Tibial artery (tissue), 4 donors: ENCODE measurements around the gene PLGRKT.
"Not testable (repeated sequence)": the region's sequence is repeated elsewhere in the genome, so short reads cannot be mapped to it uniquely, and the experiment has no call there.

Experiments used
- DNase-seq, 2 donors: peaks; one replicate each; pipeline ENCODE4 v3.0.0-alpha.2; 2019
- H3K27ac ChIP-seq, 2 donors: fragments of 200-600 bp; sonication (generic) in 1 of 2; 1 replicate in 1 of 2; 2 replicates in 1 of 2; pipeline ENCODE4 v1.5.1; 2018 to 2019; ENCODE audit warnings: mild to moderate bottlenecking in 1 of 2
- H3K27me3 ChIP-seq, 2 donors: fragments of 200-600 bp; sonication (generic) in 1 of 2; one replicate each; pipeline versions ENCODE4 v1.5.1 to v1.6.0; 2016 to 2019
- H3K36me3 ChIP-seq, 3 donors: fragments of 200-600 bp; sonication (generic) in 2 of 3; one replicate each; pipeline ENCODE4 v1.5.1; 2016 to 2019; ENCODE audit warnings: mild to moderate bottlenecking in 2 of 3
- H3K4me1 ChIP-seq, 4 donors: fragments of 200-600 bp; sonication (generic) in 2 of 4; 1 replicate in 3 of 4; 2 replicates in 1 of 4; pipeline ENCODE4 v1.5.1; 2016 to 2019
- H3K4me3 ChIP-seq, 2 donors: fragments of 200-600 bp; sonication (generic) in 1 of 2; 1 replicate in 1 of 2; 2 replicates in 1 of 2; pipeline ENCODE4 v1.5.1; 2018 to 2019; ENCODE audit warnings: mild to moderate bottlenecking in 2 of 2
- H3K9me3 ChIP-seq, 3 donors: fragments of 200-600 bp; sonication (generic) in 1 of 3; one replicate each; pipeline ENCODE4 v1.5.1; 2016 to 2019
- CTCF ChIP-seq, 2 experiments: fragments of 200-600 bp in 1 of 2; fragments of 450-650 bp in 1 of 2; IDR thresholded peaks; one replicate each; pipeline ENCODE4 v1.5.1; 2017 to 2019; ENCODE audit warnings: antibody characterized with exemption in 2 of 2, mild to moderate bottlenecking in 1 of 2, moderate library complexity in 1 of 2
- intact Hi-C: fragments of 100-400 bp; cut with DNase I; formaldehyde crosslinking; loops from one replicate; pipeline ENCODE4 v1.15.0; 2023; ENCODE audit warnings: low total_unique reads

Gene PLGRKT

GRCh38 chr9:5395428-5395827 is 42.3 kb downstream of the PLGRKT start:
- no peak for TF ChIP-seq CTCF (IDR thresholded peaks at IDR 0.05)
- no peak overlapping the region for H3K27ac ChIP-seq
- H3K4me1 ChIP-seq: no peaks in the 10 kb centered on the region
- H3K27me3 ChIP-seq: no peaks in the 10 kb centered on the region
- H3K4me3 ChIP-seq: no peak overlapping the region
- H3K36me3 ChIP-seq: no peaks in the 10 kb centered on the region
- intact Hi-C loops: no loop called here
- no peaks in the 10 kb centered on the region for H3K9me3 ChIP-seq
- DNase-seq: no peak

- H3K36me3 ChIP-seq, intact Hi-C loops, H3K4me1 ChIP-seq, H3K4me3 ChIP-seq, H3K27me3 ChIP-seq, H3K27ac ChIP-seq, H3K9me3 ChIP-seq, DNase-seq: not testable (repeated sequence)
Observed at GRCh38 chr9:5393976-5394375, 43.7 kb downstream of the PLGRKT start.

GRCh38 chr9:5393497-5393896 is 44.2 kb downstream of the PLGRKT start:
- Histone ChIP-seq H3K4me3 (no peak overlapping the region), H3K36me3 (no peaks in the 10 kb centered on the region), H3K27ac (no peak overlapping the region), H3K9me3 (no peaks in the 10 kb centered on the region), H3K4me1 (no peaks in the 10 kb centered on the region), H3K27me3 (no peaks in the 10 kb centered on the region)
- DNase-seq: no peak
- TF ChIP-seq CTCF (IDR thresholded peaks at IDR 0.05): no peak
- intact Hi-C loops: no loop called here

GRCh38 chr9:5392285-5392684 is 45.4 kb downstream of the PLGRKT start:
- no peak for TF ChIP-seq CTCF (IDR thresholded peaks at IDR 0.05)
- no peak for DNase-seq
- Histone ChIP-seq H3K36me3 (no peaks in the 10 kb centered on the region), H3K9me3 (no peaks in the 10 kb centered on the region), H3K27me3 (no peaks in the 10 kb centered on the region), H3K4me3 (no peak overlapping the region), H3K4me1 (no peaks in the 10 kb centered on the region), H3K27ac (no peak overlapping the region)
- intact Hi-C loops: no loop called here

GRCh38 chr9:5389109-5389732 is 48.5 kb downstream of the PLGRKT start:
- no peaks in the 10 kb centered on the region for H3K4me1 ChIP-seq
- no peaks in the 10 kb centered on the region for H3K27me3 ChIP-seq
- TF ChIP-seq CTCF (IDR thresholded peaks at IDR 0.05): no peak
- H3K36me3 ChIP-seq: no peaks in the 10 kb centered on the region
- no peaks in the 10 kb centered on the region for H3K9me3 ChIP-seq
- no peak for DNase-seq
- H3K27ac ChIP-seq: no peak overlapping the region
- intact Hi-C loops: no loop called here
- no peak overlapping the region for H3K4me3 ChIP-seq

- no peak overlapping the region for H3K27ac ChIP-seq
- no peaks in the 10 kb centered on the region for H3K27me3 ChIP-seq
- no peaks in the 10 kb centered on the region for H3K4me1 ChIP-seq
- no peaks in the 10 kb centered on the region for H3K9me3 ChIP-seq
- H3K4me3 ChIP-seq: no peak overlapping the region
- DNase-seq: no peak
- no peak for TF ChIP-seq CTCF (IDR thresholded peaks at IDR 0.05)
- no peaks in the 10 kb centered on the region for H3K36me3 ChIP-seq
- intact Hi-C loops: no loop called here
Observed at GRCh38 chr9:5388026-5388819, 49.5 kb downstream of the PLGRKT start.
